ENCODE data around the gene TMEM238L. TPM values are rescaled to one million over a fixed set of nuclear protein-coding genes. Genes with fewer than 3 reads are reported as not detected.

Gene TMEM238L
- total RNA-seq, 1 experiment from 2014 or later, result not detected

GRCh38 chr17:10751563-10751962, 52.3 kb downstream of the TMEM238L start:
- Histone ChIP-seq H3K23ac (ENCODE audit: insufficient read length, low read depth, low read length) (no peak overlapping the region), H2BK15ac (ENCODE audit: low read depth, low read length) (no peak overlapping the region), H3K79me1 (ENCODE audit: insufficient read depth, low read depth, low read length, poor library complexity, severe bottlenecking) (no peaks in the 10 kb centered on the region), H4K8ac (replicated peaks; ENCODE audit: insufficient read length, low read depth, low read length) (no peak overlapping the region), H2BK120ac (ENCODE audit: low read depth, low read length, poor library complexity, severe bottlenecking) (no peak overlapping the region), H3K79me2 (ENCODE audit: insufficient read depth, low read length) (no peaks in the 10 kb centered on the region), H2AK5ac (ENCODE audit: insufficient read length, low read length) (no peak overlapping the region), H4K20me1 (ENCODE audit: control insufficient read depth, insufficient read depth, insufficient read length) (no peaks in the 10 kb centered on the region), H3T11ph (ENCODE audit: low read length) (no peak overlapping the region), H2BK12ac (ENCODE audit: insufficient read length, low read depth, low read length) (no peak overlapping the region), H3K27me3 (ENCODE audit: insufficient read depth, low read length) (no peaks in the 10 kb centered on the region), H2BK5ac (ENCODE audit: insufficient read length, low read length) (no peak overlapping the region), H3K56ac (ENCODE audit: insufficient read length, low read depth, low read length) (no peak overlapping the region), H4K5ac (ENCODE audit: insufficient read length, low read depth, low read length) (no peak overlapping the region), H3K4me2 (ENCODE audit: insufficient read depth, insufficient read length, low read length) (no peak overlapping the region), H2BK20ac (ENCODE audit: low read depth, low read length, poor library complexity, severe bottlenecking) (no peak overlapping the region), H4K91ac (ENCODE audit: insufficient read length, low read depth, low read length) (no peak overlapping the region), H3K18ac (ENCODE audit: insufficient read length, low read depth, low read length) (no peak overlapping the region), H3K9me3 (ENCODE audit: control insufficient read depth, low read depth, low read length) (no peaks in the 10 kb centered on the region), H3K4ac (ENCODE audit: low read depth, low read length) (no peak overlapping the region), H3K27ac (ENCODE audit: insufficient read length, low read depth, low read length) (no peak overlapping the region), H3K4me1 (ENCODE audit: insufficient read depth, low read length) (peaks cover 8% of the 10 kb centered on the region; the same call in 1 of the 2 replicates), H3K14ac (ENCODE audit: insufficient read depth, low read length) (no peak overlapping the region), H3K9ac (ENCODE audit: extremely low read depth, insufficient read length, low read length) (no peak overlapping the region), H3K23me2 (ENCODE audit: insufficient read length, low read depth, low read length, poor library complexity, severe bottlenecking) (peaks cover 6% of the 10 kb centered on the region), H2AFZ (ENCODE audit: low read length) (no peak overlapping the region)
- Mint-ChIP-seq H3K9me3 (no peaks in the 10 kb centered on the region; a peak in 1 of 5 replicates), H3K27me3 (ENCODE audit: low read depth) (no peaks in the 10 kb centered on the region; the same call in 1 of the 2 replicates), H3K36me3 (ENCODE audit: insufficient read depth in 1 of 3, low read depth in 3 of 3) (no peaks in the 10 kb centered on the region), H3K4me3 (no peak overlapping the region), H3K4me1 (peaks cover 30 to 35% of the 10 kb centered on the region in 2 experiments), H3K27ac (no peak overlapping the region)
- no CpG with 5 or more reads among the region's 3 CpGs for WGBS (ENCODE audit: extremely low coverage, insufficient read length, low lambda C conversion rate)
- TF ChIP-seq, protein P1, sequence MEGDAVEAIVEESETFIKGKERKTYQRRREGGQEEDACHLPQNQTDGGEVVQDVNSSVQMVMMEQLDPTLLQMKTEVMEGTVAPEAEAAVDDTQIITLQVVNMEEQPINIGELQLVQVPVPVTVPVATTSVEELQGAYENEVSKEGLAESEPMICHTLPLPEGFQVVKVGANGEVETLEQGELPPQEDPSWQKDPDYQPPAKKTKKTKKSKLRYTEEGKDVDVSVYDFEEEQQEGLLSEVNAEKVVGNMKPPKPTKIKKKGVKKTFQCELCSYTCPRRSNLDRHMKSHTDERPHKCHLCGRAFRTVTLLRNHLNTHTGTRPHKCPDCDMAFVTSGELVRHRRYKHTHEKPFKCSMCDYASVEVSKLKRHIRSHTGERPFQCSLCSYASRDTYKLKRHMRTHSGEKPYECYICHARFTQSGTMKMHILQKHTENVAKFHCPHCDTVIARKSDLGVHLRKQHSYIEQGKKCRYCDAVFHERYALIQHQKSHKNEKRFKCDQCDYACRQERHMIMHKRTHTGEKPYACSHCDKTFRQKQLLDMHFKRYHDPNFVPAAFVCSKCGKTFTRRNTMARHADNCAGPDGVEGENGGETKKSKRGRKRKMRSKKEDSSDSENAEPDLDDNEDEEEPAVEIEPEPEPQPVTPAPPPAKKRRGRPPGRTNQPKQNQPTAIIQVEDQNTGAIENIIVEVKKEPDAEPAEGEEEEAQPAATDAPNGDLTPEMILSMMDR (conservative IDR thresholded peaks at IDR 0.05), result no peak
- no peak for DNase-seq

Measured in H9 (cell line).